Ovary (tissue), 3 donors: ENCODE data around the gene HDAC9.

Experiments used
- POLR2A ChIP-seq: fragments of 450-650 bp; IDR thresholded peaks from one replicate; pipeline ENCODE4 v1.6.1; 2017; ENCODE audit warnings: antibody characterized with exemption, mild to moderate bottlenecking, moderate library complexity
- TF ChIP-seq, protein P1 (sequence below), 3 donors: fragments of 450-650 bp in 2 of 3; fragments of 200-600 bp in 1 of 3; IDR thresholded peaks; one replicate each; pipeline versions ENCODE4 v1.5.1 to v1.8.0; 2016 to 2022; ENCODE audit warnings: antibody characterized with exemption in 3 of 3, mild to moderate bottlenecking in 1 of 3
- donor health status: DM: no; HTN: no; CAD: no.

DNA sequence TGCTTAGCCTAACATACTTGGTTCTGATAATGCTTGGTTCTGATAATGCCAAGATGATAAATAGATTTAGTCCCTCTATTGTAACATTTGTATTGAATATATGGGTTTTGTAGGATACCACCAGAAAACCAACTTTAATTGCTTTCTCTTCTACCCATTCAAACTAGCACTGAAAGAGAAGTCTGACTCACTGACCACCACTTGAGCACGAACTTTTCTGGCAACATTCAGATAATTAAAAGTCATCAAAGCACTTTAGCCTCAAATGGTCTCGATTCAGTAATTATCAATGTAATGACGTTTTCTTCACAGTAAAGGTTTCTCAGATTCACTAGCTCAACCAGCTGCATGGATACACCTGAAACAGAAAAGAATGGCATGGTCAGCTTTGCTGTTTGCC, 63.0 kb downstream of the HDAC9 start:
- TF ChIP-seq, protein P1, sequence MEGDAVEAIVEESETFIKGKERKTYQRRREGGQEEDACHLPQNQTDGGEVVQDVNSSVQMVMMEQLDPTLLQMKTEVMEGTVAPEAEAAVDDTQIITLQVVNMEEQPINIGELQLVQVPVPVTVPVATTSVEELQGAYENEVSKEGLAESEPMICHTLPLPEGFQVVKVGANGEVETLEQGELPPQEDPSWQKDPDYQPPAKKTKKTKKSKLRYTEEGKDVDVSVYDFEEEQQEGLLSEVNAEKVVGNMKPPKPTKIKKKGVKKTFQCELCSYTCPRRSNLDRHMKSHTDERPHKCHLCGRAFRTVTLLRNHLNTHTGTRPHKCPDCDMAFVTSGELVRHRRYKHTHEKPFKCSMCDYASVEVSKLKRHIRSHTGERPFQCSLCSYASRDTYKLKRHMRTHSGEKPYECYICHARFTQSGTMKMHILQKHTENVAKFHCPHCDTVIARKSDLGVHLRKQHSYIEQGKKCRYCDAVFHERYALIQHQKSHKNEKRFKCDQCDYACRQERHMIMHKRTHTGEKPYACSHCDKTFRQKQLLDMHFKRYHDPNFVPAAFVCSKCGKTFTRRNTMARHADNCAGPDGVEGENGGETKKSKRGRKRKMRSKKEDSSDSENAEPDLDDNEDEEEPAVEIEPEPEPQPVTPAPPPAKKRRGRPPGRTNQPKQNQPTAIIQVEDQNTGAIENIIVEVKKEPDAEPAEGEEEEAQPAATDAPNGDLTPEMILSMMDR (IDR thresholded peaks at IDR 0.05) = no peak
- no peak for TF ChIP-seq POLR2A
